GM18526 (cell line): ENCODE measurements around the gene MRPS34.

ENCODE experiments used
- POLR2A ChIP-seq: IDR thresholded peaks from 3 replicates; pipeline ENCODE4 v1.6.1; 2011; ENCODE audit not compliant: insufficient read length; ENCODE audit errors: extremely low read depth

MRPS34 gene

DNA sequence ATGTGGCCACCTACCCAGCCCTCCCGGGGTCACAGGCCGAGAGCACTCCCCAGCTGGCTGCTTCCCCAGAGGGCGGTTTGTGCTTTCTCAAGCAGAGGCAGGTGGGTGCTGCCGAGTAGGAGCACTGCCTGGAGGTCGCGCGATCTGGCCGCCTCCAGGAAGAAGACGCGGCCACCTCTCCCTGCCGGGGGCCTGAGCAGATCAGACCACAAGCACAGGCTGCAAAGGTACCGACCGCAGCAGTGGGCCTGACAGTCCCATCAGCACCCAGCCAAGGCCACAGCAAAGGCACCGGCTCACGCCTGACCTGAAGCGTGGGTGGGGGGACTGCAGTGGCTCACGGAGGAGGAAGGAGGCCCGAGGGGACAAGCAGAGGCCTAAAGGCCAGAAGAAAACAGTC, 35.8 kb upstream of the MRPS34 start:
- TF ChIP-seq POLR2A, result no peak

- no peak for TF ChIP-seq POLR2A
Measured at GRCh38 chr16:1807626-1808025, 34.7 kb upstream of the MRPS34 start.

GRCh38 chr16:1800701-1801100, 27.8 kb upstream of the MRPS34 start:
- TF ChIP-seq POLR2A, result no peak

- TF ChIP-seq POLR2A, result no peak
Measured at GRCh38 chr16:1794908-1795666, 22.2 kb upstream of the MRPS34 start.

GRCh38 chr16:1794221-1794871, 21.4 kb upstream of the MRPS34 start:
- no peak for TF ChIP-seq POLR2A

GRCh38 chr16:1793578-1794220, 20.8 kb upstream of the MRPS34 start, which contains the start of gene IGFALS:
Gene IGFALS (minus strand): TSS chr16:1793705. CDS start chr16:1793652, 53 bp downstream.
- no peak for TF ChIP-seq POLR2A

- TF ChIP-seq POLR2A, result no peak
Measured at GRCh38 chr16:1792836-1793577, 20.1 kb upstream of the MRPS34 start.

DNA sequence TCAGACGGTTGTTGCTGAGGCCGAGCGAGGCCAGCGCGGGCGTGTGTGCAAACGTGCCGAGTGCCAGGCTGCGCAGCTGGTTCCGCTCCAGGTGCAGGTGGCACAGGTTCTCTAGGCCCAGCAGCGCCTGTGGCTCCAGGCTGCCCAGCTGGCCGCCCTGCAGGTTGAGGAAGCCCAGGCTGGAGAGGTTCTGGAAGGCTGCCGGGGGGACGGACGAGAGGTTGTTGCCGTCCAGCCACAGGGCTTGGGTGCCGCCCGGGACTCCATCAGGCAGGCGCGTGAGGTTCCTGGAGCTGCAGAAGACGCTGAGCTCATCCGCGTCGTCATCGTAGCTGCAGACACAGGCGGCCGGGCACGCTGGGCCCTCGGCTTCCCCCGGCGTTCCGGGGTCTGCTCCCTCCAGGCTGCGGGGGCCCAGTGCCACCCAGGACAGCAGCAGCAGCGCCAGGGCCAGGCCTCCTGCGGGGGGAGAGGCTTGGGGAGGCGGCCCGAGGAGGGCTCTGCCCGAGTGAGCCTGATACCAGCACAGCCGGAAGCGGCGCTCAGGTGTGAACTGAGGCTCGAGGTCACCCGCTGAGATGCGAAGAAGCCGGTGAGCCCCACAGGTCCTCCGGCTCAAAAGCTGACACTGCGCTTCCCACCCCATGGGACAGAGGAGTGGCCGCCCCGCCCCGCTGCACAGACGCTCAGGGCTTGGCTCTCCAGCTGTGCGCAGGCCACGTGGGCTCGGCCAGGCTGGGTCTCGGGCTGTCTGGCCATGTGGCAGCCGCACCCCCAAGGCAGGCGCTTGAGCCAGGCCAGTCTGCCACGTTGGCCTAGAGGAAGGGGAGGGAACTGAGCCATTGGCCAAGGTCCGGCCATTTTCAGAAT, 19.2 kb upstream of the MRPS34 start:
- no peak for TF ChIP-seq POLR2A

DNA sequence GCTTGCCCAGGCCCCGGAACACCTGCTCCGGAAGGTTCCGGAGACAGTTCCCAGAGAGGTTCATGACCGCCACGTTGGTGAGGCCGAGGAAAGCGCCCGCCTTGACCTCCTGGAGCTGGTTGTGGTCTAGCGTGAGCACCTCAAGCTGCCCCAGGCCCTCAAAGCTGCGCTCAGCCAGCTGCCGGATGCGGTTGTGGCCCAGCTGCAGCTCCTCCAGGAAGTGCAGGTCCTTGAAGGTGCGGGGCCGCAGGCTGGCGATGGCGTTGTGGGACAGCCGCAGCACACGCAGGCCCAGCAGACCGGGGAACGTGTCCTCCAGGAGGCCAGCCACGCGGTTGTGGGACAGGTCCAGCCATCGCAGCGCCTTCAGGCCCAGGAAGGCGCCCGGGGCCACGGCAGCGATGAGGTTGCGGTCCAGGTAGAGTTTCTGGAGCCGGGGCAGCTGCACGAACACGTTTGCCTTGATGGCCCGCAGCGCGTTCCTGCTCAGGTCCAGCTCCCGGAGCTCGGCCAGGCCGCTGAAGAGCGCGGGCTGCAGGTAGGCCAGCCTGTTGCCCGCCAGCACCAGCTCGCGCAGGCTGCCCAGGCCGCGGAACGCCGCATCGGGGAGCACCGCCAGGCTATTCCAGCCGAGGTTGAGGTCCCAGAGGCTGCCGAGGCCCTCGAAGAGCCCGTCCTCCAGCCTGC, 18.5 kb upstream of the MRPS34 start:
- no peak for TF ChIP-seq POLR2A

DNA sequence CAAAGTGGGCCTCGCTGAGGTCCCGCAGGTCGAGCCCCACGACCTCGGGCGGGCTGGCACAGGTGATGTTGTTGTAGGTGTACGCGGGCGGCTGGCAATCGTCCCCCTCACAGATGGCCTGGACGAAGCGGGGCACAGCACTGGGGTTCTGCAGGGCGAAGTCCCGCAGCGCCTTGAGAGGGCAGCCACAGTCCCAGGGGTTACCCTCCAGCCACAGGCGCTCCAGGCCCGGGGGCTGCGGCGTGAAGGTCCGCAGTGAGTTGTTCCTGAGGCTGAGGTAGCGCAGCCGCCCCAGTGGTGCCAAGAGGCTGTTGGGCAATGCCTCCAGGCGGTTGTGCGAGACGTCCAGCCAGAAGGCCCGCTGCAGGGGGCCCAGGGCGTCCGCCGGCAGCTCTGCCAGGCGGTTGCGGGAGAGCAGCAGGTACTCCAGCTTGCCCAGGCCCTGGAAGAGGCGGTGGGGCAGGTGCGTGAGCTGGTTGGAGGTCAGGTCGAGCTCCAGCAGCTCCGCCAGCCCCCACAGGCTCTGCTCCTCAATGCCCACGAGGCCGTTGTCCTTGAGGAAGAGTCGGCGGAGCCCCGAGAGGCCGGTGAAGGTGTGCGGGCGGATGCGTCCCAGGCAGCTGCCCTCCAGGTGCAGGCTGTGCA, 17.8 kb upstream of the MRPS34 start:
- no peak for TF ChIP-seq POLR2A

DNA sequence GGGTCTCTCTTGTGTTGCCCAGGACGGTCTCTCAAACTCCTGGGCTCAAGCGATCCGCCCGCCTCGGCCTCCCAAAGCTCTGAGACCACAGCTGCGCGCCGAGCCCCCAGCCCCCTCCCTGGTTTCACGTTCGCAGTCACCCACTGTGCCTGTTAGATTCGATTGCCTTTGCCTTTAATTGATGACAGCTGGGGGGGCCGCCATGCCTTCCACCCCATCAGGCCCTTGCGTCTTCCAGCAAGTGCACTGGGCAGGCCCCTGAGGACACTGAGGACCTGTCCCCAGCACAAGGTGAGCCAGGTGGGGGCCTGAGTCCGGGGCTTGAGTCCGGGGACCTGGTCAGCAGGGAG, 17.3 kb upstream of the MRPS34 start:
- TF ChIP-seq POLR2A, result no peak

GRCh38 chr16:1789643-1790045, 16.7 kb upstream of the MRPS34 start:
- TF ChIP-seq POLR2A, result no peak

DNA sequence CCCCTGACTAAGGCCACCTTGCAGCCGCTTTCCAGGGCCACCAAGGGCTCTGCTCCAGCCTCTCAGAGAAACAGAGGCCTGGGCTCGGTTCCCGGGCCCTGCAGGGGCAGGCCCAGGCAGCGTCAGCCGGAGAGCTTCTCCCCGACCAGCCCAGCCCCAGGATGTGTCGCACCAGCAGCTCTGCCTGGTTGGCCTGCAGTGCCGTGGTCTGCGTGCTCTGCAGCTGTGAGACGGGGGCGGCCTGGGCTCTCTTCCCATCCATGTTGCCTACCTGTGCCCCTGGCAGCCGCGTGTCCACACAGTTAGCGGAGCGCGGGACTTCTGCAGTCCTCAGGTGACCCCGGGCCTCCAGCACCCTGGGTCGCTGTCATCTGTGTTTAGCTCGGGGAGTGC, 15.8 kb upstream of the MRPS34 start:
- TF ChIP-seq POLR2A, result no peak
